ENCODE data around the gene CARS2.
"Not testable (repeated sequence)": the region's sequence is repeated elsewhere in the genome, so short reads cannot be mapped to it uniquely, and the experiment has no call there.

- not testable (repeated sequence) for TF ChIP-seq CTCF (IDR thresholded peaks at IDR 0.05); ZFX (IDR thresholded peaks at IDR 0.05; ENCODE audit: borderline replicate concordance)
Measured at GRCh38 chr13:110658218-110658911, 47.6 kb downstream of the CARS2 start.

All from 22Rv1 (cell line).